MM.1S (cell line): ENCODE results near the gene MROH7.

Experiments
- DNase-seq: peaks from one replicate; pipeline ENCODE4 v3.0.0-alpha.2; 2015
- H2AFZ ChIP-seq: fragments of 300-600 bp; sonication (generic); 2 replicates; pipeline ENCODE4 v1.6.0; 2016; ENCODE audit warnings: antibody characterized with exemption, low read length
- H3F3A ChIP-seq: fragments of 300-600 bp; sonication (generic); 2 replicates; pipeline ENCODE4 v1.6.1; 2016; ENCODE audit warnings: mild to moderate bottlenecking, antibody characterized with exemption, low read length, moderate library complexity, mixed read lengths; ENCODE audit not compliant: insufficient read depth
- H3K27ac ChIP-seq: fragments of 300-600 bp; sonication (generic); 2 replicates; pipeline ENCODE4 v1.5.1; 2016; ENCODE audit warnings: mild to moderate bottlenecking, low read length
- H3K27me3 ChIP-seq: fragments of 300-600 bp; sonication (generic); replicated peaks from 2 replicates; pipeline ENCODE4 v1.6.0; 2016; ENCODE audit warnings: low read length; ENCODE audit not compliant: insufficient read depth
- H3K36me3 ChIP-seq: fragments of 300-600 bp; sonication (generic); replicated peaks from 2 replicates; pipeline ENCODE4 v1.6.1; 2016; ENCODE audit warnings: mild to moderate bottlenecking, low read length, mixed read lengths; ENCODE audit not compliant: insufficient read depth
- H3K4me1 ChIP-seq: fragments of 300-600 bp; sonication (generic); 2 replicates; pipeline ENCODE4 v1.6.1; 2016; ENCODE audit warnings: low read length, mixed read lengths
- H3K4me2 ChIP-seq: fragments of 300-600 bp; sonication (generic); 2 replicates; pipeline ENCODE4 v1.6.0; 2016; ENCODE audit warnings: low read depth, low read length
- H3K4me3 ChIP-seq: fragments of 300-600 bp; sonication (generic); 2 replicates; pipeline ENCODE4 v1.5.1; 2016; ENCODE audit warnings: low read length, mixed read lengths
- H3K79me2 ChIP-seq: fragments of 300-600 bp; sonication (generic); 2 replicates; pipeline ENCODE4 v1.6.1; 2016; ENCODE audit warnings: mixed run types, low read length, mixed read lengths
- H3K9ac ChIP-seq: fragments of 300-600 bp; sonication (generic); 2 replicates; pipeline ENCODE4 v1.6.1; 2016; ENCODE audit warnings: low read length, mixed read lengths
- H3K9me2 ChIP-seq: fragments of 300-600 bp; sonication (generic); replicated peaks from 2 replicates; pipeline ENCODE4 v1.6.1; 2016; ENCODE audit warnings: mild to moderate bottlenecking, low read length, mixed read lengths; ENCODE audit not compliant: insufficient read depth
- H3K9me3 ChIP-seq: fragments of 300-600 bp; sonication (generic); replicated peaks from 2 replicates; pipeline ENCODE4 v1.6.1; 2016; ENCODE audit warnings: mild to moderate bottlenecking, low read length, mixed read lengths; ENCODE audit not compliant: insufficient read depth
- H4K20me1 ChIP-seq: fragments of 300-600 bp; sonication (generic); 2 replicates; pipeline ENCODE4 v1.6.1; 2016; ENCODE audit warnings: mild to moderate bottlenecking, low read length, moderate library complexity, mixed read lengths; ENCODE audit not compliant: insufficient read depth
- EZH2 ChIP-seq: fragments of 300-600 bp; sonication (generic); optimal IDR thresholded peaks from 2 replicates; pipeline ENCODE3; 2017; ENCODE audit warnings: low read depth, mild to moderate bottlenecking, antibody characterized with exemption, low read length, mixed read lengths
- EZH2phosphoT487 ChIP-seq: fragments of 300-600 bp; sonication (generic); IDR thresholded peaks from 2 replicates; pipeline ENCODE4 v1.6.1; 2018; ENCODE audit warnings: antibody characterized with exemption, low read length
- TF ChIP-seq, protein P1 (sequence below): fragments of 300-600 bp; sonication (generic); IDR thresholded peaks from 2 replicates; pipeline ENCODE4 v1.5.1; 2016; ENCODE audit warnings: antibody characterized with exemption, low read length, mixed read lengths

The MROH7 gene

DNA sequence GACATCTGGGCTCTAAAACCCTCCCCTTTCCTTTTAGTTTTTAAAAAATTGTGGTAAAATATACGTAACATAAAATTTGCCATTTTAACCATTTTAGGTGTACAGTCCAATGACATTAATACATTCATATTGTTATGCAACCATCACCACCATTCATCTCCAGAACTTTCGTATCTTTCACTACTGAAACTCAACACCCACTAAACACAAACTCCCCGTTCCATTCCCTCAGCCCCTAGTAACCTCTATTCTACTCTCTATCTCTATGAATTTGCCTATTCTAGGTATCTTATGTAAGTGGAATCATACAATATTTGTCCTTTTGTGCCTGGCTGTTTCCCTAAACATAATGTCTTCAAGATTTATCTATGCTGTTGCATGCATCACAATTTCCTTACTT lies 54.7 kb downstream of the MROH7 start:
- Histone ChIP-seq H3K27me3 (0 out of 2 replicates have a peak, but pooled peaks cover 6% of the 10 kb centered on the region), H3K27ac (no peak overlapping the region), H3F3A (no peaks in the 10 kb centered on the region), H3K36me3 (no peaks in the 10 kb centered on the region), H3K4me2 (no peak overlapping the region), H3K9me3 (no peaks in the 10 kb centered on the region), H3K4me3 (no peak overlapping the region), H3K4me1 (no peaks in the 10 kb centered on the region), H4K20me1 (no peaks in the 10 kb centered on the region), H3K9ac (no peak overlapping the region), H2AFZ (no peak overlapping the region), H3K9me2 (no peaks in the 10 kb centered on the region), H3K79me2 (no peaks in the 10 kb centered on the region)
- DNase-seq = no peak
- TF ChIP-seq EZH2phosphoT487 = no peak
- TF ChIP-seq, protein P1, sequence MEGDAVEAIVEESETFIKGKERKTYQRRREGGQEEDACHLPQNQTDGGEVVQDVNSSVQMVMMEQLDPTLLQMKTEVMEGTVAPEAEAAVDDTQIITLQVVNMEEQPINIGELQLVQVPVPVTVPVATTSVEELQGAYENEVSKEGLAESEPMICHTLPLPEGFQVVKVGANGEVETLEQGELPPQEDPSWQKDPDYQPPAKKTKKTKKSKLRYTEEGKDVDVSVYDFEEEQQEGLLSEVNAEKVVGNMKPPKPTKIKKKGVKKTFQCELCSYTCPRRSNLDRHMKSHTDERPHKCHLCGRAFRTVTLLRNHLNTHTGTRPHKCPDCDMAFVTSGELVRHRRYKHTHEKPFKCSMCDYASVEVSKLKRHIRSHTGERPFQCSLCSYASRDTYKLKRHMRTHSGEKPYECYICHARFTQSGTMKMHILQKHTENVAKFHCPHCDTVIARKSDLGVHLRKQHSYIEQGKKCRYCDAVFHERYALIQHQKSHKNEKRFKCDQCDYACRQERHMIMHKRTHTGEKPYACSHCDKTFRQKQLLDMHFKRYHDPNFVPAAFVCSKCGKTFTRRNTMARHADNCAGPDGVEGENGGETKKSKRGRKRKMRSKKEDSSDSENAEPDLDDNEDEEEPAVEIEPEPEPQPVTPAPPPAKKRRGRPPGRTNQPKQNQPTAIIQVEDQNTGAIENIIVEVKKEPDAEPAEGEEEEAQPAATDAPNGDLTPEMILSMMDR = no peak
- TF ChIP-seq EZH2 = no peak

- no peak overlapping the region for H2AFZ ChIP-seq
- H3K4me2 ChIP-seq = no peak overlapping the region
- H3F3A ChIP-seq = no peaks in the 10 kb centered on the region
- H3K4me1 ChIP-seq = no peaks in the 10 kb centered on the region
- H3K9me3 ChIP-seq = no peaks in the 10 kb centered on the region
- DNase-seq = no peak
- H3K36me3 ChIP-seq = no peaks in the 10 kb centered on the region
- H3K27ac ChIP-seq = no peak overlapping the region
- H3K9ac ChIP-seq = no peak overlapping the region
- H3K79me2 ChIP-seq = no peaks in the 10 kb centered on the region
- peaks cover 19% of the 10 kb centered on the region; the same call in 1 of the 2 replicates for H3K27me3 ChIP-seq
- no peak overlapping the region for H3K4me3 ChIP-seq
- no peaks in the 10 kb centered on the region for H4K20me1 ChIP-seq
- no peaks in the 10 kb centered on the region for H3K9me2 ChIP-seq
- TF ChIP-seq, protein P1 = no peak
- TF ChIP-seq EZH2phosphoT487 (no peak), EZH2 (no peak)
Measured at GRCh38 chr1:54697896-54698295, 56.3 kb downstream of the MROH7 start.

DNA sequence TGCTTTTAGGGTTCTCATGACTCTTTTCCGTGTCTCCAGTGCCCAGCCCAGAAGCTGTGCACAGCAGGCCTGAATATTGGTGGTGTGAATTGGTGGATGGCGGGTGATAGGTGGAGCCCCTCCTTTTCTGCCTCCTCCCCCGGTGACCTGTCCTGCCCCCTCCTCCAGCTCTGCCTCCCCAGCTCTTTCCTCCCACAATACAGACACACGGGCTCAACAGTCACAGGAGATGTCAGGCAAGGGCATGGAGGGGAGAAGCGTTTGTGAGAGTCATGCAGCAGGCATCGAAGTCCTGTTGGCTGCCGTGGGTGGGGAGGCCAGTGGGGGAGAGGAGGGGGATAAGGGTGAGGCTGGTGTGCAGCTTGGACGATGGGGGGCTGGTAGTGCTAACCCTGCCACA lies 56.8 kb downstream of the MROH7 start:
- Histone ChIP-seq H3K4me3 (no peak overlapping the region), H3K4me1 (no peaks in the 10 kb centered on the region), H3F3A (no peaks in the 10 kb centered on the region), H3K27ac (no peak overlapping the region), H4K20me1 (no peaks in the 10 kb centered on the region), H3K9ac (no peak overlapping the region), H3K27me3 (peaks cover 23% of the 10 kb centered on the region; the same call in 1 of the 2 replicates), H3K4me2 (no peak overlapping the region), H3K79me2 (no peaks in the 10 kb centered on the region), H3K9me3 (no peaks in the 10 kb centered on the region), H2AFZ (no peak overlapping the region), H3K36me3 (no peaks in the 10 kb centered on the region), H3K9me2 (no peaks in the 10 kb centered on the region)
- TF ChIP-seq, protein P1 = no peak
- no peak for TF ChIP-seq EZH2
- no peak for TF ChIP-seq EZH2phosphoT487
- no peak for DNase-seq
